Measurements from ENCODE around the gene HNRNPAB.

Gene HNRNPAB

DNA sequence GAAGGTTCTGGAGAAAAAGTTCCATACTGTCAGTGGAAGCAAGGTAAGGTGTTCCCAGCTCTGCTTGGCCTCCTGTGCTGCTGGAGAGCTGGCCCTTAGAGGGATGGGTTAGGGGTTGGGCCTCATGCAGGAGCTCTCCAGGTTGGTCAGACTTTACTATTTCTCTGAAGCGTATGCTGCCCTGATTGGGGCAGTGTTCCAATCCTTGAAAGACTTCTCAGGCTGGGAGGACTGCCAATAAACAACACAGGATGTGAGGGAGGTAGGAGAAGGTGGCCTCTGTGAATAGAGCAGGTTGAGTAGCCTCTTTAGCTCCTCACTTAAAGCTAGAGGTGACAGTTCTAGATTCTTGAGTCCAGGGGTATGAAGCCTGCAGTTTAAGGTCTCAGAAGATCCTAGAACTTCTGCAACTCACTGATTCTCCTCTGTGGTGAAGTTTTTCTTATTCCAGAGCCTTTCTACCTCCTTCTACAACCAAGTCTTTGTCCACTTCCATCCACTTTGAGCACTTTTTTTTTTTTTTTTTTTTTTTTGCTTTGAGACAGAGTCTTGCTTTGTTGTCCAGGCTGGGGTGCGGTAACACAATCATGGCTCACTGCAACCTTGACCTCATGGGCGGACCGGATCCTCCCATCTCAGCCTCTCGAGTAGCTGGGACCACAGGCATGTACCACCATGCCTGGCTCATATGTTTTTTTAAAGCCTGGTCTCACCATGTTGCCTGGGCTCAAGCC, 3.0 kb downstream of the HNRNPAB start:
- TF ChIP-seq ZFP3 (CRISPR knock-in tag; IDR thresholded peaks at IDR 0.05) (no peak), PPARA (CRISPR knock-in tag; IDR thresholded peaks at IDR 0.05; ENCODE audit: borderline replicate concordance) (no peak)
- peak; percentile 15 for ATAC-seq

GRCh38 chr5:178207917-178208280, 3.6 kb downstream of the HNRNPAB start:
- TF ChIP-seq PPARA (CRISPR knock-in tag; IDR thresholded peaks at IDR 0.05; ENCODE audit: borderline replicate concordance) (no peak), ISL1 (CRISPR knock-in tag; IDR thresholded peaks at IDR 0.05) (no peak), ZFP3 (CRISPR knock-in tag; IDR thresholded peaks at IDR 0.05) (no peak), SNAI2 (CRISPR knock-in tag; IDR thresholded peaks at IDR 0.05) (no peak), ESRRG (CRISPR knock-in tag; IDR thresholded peaks at IDR 0.05) (no peak), TOX (CRISPR knock-in tag; IDR thresholded peaks at IDR 0.05; ENCODE audit: borderline replicate concordance) (no peak), RARB (CRISPR knock-in tag; IDR thresholded peaks at IDR 0.05) (no peak), TSHZ2 (CRISPR knock-in tag; IDR thresholded peaks at IDR 0.05) (no peak), ZNF70 (CRISPR knock-in tag; IDR thresholded peaks at IDR 0.05) (no peak), CSDC2 (CRISPR knock-in tag; IDR thresholded peaks at IDR 0.05) (no peak), TCF4 (CRISPR knock-in tag; IDR thresholded peaks at IDR 0.05; ENCODE audit: borderline replicate concordance) (no peak), BACH2 (CRISPR knock-in tag; IDR thresholded peaks at IDR 0.05; ENCODE audit: borderline replicate concordance) (no peak), ARNTL (CRISPR knock-in tag; IDR thresholded peaks at IDR 0.05; ENCODE audit: borderline replicate concordance, low read depth) (no peak), ZC3H10 (CRISPR knock-in tag; IDR thresholded peaks at IDR 0.05) (no peak)
- no peak for ATAC-seq

DNA sequence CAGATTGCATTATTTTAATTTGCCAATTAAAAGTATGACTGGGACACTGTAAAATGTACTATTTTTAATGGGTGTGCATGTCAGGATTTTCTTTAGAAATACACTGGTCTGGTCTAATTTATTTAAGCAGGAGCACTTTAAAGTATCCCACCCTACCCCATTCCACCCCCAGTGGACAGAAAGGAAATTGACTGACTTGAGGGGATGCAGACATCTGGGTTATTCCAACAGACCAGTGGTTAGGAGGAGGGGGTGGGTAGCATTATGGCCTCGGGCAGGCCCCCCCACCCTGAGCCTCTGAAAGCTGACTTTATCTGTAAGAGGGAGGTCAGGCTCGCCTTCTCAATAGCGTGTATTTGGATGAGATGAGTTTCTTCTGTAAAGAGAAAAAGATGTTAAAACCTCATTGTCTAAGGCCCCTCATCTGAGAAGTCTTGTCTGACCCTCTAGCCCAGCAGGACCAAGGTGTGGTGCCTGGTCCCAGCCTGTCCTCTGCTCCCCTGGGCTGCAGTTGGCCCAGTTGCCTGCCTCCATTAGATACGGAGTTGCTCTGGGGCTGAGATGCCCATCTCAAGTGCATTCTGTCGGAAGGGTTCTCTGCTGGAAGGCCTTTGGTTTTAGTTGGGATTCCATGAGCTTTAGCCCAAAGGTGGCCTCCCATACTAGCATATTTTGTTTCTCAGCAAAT, 4.4 kb downstream of the HNRNPAB start:
- TF ChIP-seq, protein P1, sequence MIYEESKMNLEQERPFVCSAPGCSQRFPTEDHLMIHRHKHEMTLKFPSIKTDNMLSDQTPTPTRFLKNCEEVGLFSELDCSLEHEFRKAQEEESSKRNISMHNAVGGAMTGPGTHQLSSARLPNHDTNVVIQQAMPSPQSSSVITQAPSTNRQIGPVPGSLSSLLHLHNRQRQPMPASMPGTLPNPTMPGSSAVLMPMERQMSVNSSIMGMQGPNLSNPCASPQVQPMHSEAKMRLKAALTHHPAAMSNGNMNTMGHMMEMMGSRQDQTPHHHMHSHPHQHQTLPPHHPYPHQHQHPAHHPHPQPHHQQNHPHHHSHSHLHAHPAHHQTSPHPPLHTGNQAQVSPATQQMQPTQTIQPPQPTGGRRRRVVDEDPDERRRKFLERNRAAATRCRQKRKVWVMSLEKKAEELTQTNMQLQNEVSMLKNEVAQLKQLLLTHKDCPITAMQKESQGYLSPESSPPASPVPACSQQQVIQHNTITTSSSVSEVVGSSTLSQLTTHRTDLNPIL (CRISPR knock-in tag; IDR thresholded peaks at IDR 0.05; ENCODE audit: low read depth): no peak
- TF ChIP-seq ISL1 (CRISPR knock-in tag; IDR thresholded peaks at IDR 0.05) (no peak), ARNTL (CRISPR knock-in tag; IDR thresholded peaks at IDR 0.05; ENCODE audit: borderline replicate concordance, low read depth) (no peak), RARB (CRISPR knock-in tag; IDR thresholded peaks at IDR 0.05) (no peak), CSDC2 (CRISPR knock-in tag; IDR thresholded peaks at IDR 0.05) (no peak), PPARA (CRISPR knock-in tag; IDR thresholded peaks at IDR 0.05; ENCODE audit: borderline replicate concordance) (no peak), ZC3H10 (CRISPR knock-in tag; IDR thresholded peaks at IDR 0.05) (no peak), OSR1 (CRISPR knock-in tag; IDR thresholded peaks at IDR 0.05) (no peak), PATZ1 (CRISPR knock-in tag; IDR thresholded peaks at IDR 0.05; ENCODE audit: borderline replicate concordance) (no peak), TSHZ2 (CRISPR knock-in tag; IDR thresholded peaks at IDR 0.05) (no peak), GLIS3 (CRISPR knock-in tag; IDR thresholded peaks at IDR 0.05) (no peak)
- TF ChIP-seq, protein P2, sequence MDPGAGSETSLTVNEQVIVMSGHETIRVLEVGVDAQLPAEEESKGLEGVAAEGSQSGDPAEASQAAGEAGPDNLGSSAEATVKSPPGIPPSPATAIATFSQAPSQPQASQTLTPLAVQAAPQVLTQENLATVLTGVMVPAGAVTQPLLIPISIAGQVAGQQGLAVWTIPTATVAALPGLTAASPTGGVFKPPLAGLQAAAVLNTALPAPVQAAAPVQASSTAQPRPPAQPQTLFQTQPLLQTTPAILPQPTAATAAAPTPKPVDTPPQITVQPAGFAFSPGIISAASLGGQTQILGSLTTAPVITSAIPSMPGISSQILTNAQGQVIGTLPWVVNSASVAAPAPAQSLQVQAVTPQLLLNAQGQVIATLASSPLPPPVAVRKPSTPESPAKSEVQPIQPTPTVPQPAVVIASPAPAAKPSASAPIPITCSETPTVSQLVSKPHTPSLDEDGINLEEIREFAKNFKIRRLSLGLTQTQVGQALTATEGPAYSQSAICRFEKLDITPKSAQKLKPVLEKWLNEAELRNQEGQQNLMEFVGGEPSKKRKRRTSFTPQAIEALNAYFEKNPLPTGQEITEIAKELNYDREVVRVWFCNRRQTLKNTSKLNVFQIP (CRISPR knock-in tag; IDR thresholded peaks at IDR 0.05; ENCODE audit: borderline replicate concordance, low read depth): no peak
- no peak for ATAC-seq
